ENCODE measurements around the gene CSNK2A1. TPM values are rescaled to one million over a fixed set of nuclear protein-coding genes. Genes with fewer than 3 reads are reported as not detected.
"Not testable (repeated sequence)": the region's sequence is repeated elsewhere in the genome, so short reads cannot be mapped to it uniquely, and the experiment has no call there.

Gene CSNK2A1
- total RNA-seq, 2 donors from 2014 or later, result 83.9 to 90.7 TPM

- TF ChIP-seq CTCF (IDR thresholded peaks at IDR 0.05), result no peak
- no peak for ATAC-seq (ENCODE audit: insufficient number of reproducible peaks, low FRiP score, low read depth)
- Histone ChIP-seq H3K9me3 (no peaks in the 10 kb centered on the region), H3K4me1 (ENCODE audit: control insufficient read depth in 1 of 2, low read depth in 2 of 2) (peaks cover 3 to 24% of the 10 kb centered on the region in 2 donors), H3K4me3 (no peak overlapping the region), H3K27me3 (replicated peaks; ENCODE audit: insufficient read depth) (no peaks in the 10 kb centered on the region), H3K27ac (no peak overlapping the region), H3K36me3 (peaks cover 8% of the 10 kb centered on the region)
- no peak for DNase-seq (ENCODE audit: low spot score)
Measured at GRCh38 chr20:478010-478948, 65.3 kb downstream of the CSNK2A1 start.

- not testable (repeated sequence) for DNase-seq (ENCODE audit: low spot score); H3K27me3 ChIP-seq (replicated peaks; ENCODE audit: insufficient read depth); H3K9me3 ChIP-seq; H3K27ac ChIP-seq; H3K4me3 ChIP-seq; ATAC-seq (ENCODE audit: insufficient number of reproducible peaks, low FRiP score, low read depth); H3K36me3 ChIP-seq
- peaks cover 3 to 24% of the 10 kb centered on the region in 2 donors for H3K4me1 ChIP-seq (ENCODE audit: control insufficient read depth in 1 of 2, low read depth in 2 of 2)
Measured at GRCh38 chr20:476561-477249, 66.9 kb downstream of the CSNK2A1 start.

GRCh38 chr20:475463-476357 is 67.9 kb downstream of the CSNK2A1 start:
- Histone ChIP-seq H3K27ac (peak overlapping the region; percentile 5 to 47), H3K9me3 (no peaks in the 10 kb centered on the region), H3K4me1 (ENCODE audit: control insufficient read depth in 1 of 2, low read depth in 2 of 2) (peaks cover 3 to 24% of the 10 kb centered on the region in 2 donors), H3K4me3 (no peak overlapping the region), H3K27me3 (replicated peaks; ENCODE audit: insufficient read depth) (no peaks in the 10 kb centered on the region), H3K36me3 (no peaks in the 10 kb centered on the region)
- no peak for TF ChIP-seq CTCF (IDR thresholded peaks at IDR 0.05)
- DNase-seq (ENCODE audit: low spot score) (no peak), ATAC-seq (ENCODE audit: insufficient number of reproducible peaks, low FRiP score, low read depth) (no peak)

GRCh38 chr20:474581-474980 is 69.0 kb downstream of the CSNK2A1 start:
- Histone ChIP-seq H3K4me1 (ENCODE audit: control insufficient read depth in 1 of 2, low read depth in 2 of 2) (peaks cover 3 to 22% of the 10 kb centered on the region in 2 donors), H3K9me3 (no peaks in the 10 kb centered on the region), H3K27me3 (replicated peaks; ENCODE audit: insufficient read depth) (no peaks in the 10 kb centered on the region), H3K36me3 (no peaks in the 10 kb centered on the region), H3K4me3 (no peak overlapping the region), H3K27ac (no peak overlapping the region)
- TF ChIP-seq CTCF (IDR thresholded peaks at IDR 0.05), result no peak
- DNase-seq (ENCODE audit: low spot score), result no peak
- ATAC-seq (ENCODE audit: insufficient number of reproducible peaks, low FRiP score, low read depth), result no peak

GRCh38 chr20:472889-473292 is 70.7 kb downstream of the CSNK2A1 start:
- ATAC-seq (ENCODE audit: insufficient number of reproducible peaks, low FRiP score, low read depth) (no peak), DNase-seq (ENCODE audit: low spot score) (no peak)
- peaks cover 0 to 10% of the 10 kb centered on the region in 2 donors for H3K4me1 ChIP-seq (ENCODE audit: control insufficient read depth in 1 of 2, low read depth in 2 of 2)
- TF ChIP-seq CTCF (IDR thresholded peaks at IDR 0.05), result no peak
- no peaks in the 10 kb centered on the region for H3K36me3 ChIP-seq
- no peaks in the 10 kb centered on the region for H3K27me3 ChIP-seq (replicated peaks; ENCODE audit: insufficient read depth)
- no peak overlapping the region for H3K4me3 ChIP-seq
- no peak overlapping the region for H3K27ac ChIP-seq
- H3K9me3 ChIP-seq, result no peaks in the 10 kb centered on the region

All from thoracic aorta (tissue), 2 donors.